IMR-90 (cell line): ENCODE results near the gene KRT86. TPM values are rescaled to one million over a fixed set of nuclear protein-coding genes. Genes with fewer than 3 reads are reported as not detected.

Experiments
- ATAC-seq: fragments of 200-7000 bp; cut with Tn5 transposase; 2 replicates; pipeline ENCODE4 v1.9.1; 2020; ENCODE audit warnings: low read depth, mild to moderate bottlenecking, moderate library complexity
- BruUV-seq: library from RNA; stranded (reverse); fragments of 400-500 nt; replicated peaks from 2 replicates; lab custom pipeline; 2021; lab: Mats Ljungman, UMichigan
- CTCF ChIA-PET: fragments of 300-600 bp; formaldehyde crosslinking; extraction: SDS; loops from one replicate; lab custom pipeline; 2021; ENCODE audit warnings: antibody characterized with exemption; lab: Yijun Ruan, JAX
- POLR2A ChIA-PET: fragments of 300-600 bp; sonication (Branson Sonifier 250); formaldehyde crosslinking; loops from one replicate; lab custom pipeline; 2022; ENCODE audit warnings: antibody characterized with exemption; ENCODE audit not compliant: unreplicated experiment; lab: Charles Lee
- DNase-seq: peaks from one replicate; pipeline ENCODE4 v3.0.0; 2013
- H2AFZ ChIP-seq: replicated peaks from 2 replicates; pipeline ENCODE3; 2013; ENCODE audit warnings: low read length, mild to moderate bottlenecking; ENCODE audit not compliant: poor library complexity
- H2AK5ac ChIP-seq: 2 replicates; pipeline ENCODE4 v1.6.1; 2013; ENCODE audit warnings: low read depth, low read length, inconsistent platforms
- H2AK9ac ChIP-seq: replicated peaks from 2 replicates; pipeline ENCODE3; 2013; ENCODE audit warnings: mild to moderate bottlenecking, low read depth, low read length, moderate library complexity; ENCODE audit not compliant: poor library complexity
- H2BK120ac ChIP-seq: 2 replicates; pipeline ENCODE4 v1.6.1; 2013; ENCODE audit warnings: low read depth, low read length, inconsistent platforms
- H2BK15ac ChIP-seq: 3 replicates; pipeline ENCODE4 v1.6.1; 2013; ENCODE audit warnings: low read depth, low read length, inconsistent platforms
- H2BK20ac ChIP-seq: 2 replicates; pipeline ENCODE4 v1.6.1; 2013; ENCODE audit warnings: low read depth, mild to moderate bottlenecking, inconsistent platforms, low read length, moderate library complexity
- H2BK5ac ChIP-seq: 2 replicates; pipeline ENCODE4 v1.6.1; 2013; ENCODE audit warnings: mild to moderate bottlenecking, low read depth, low read length, inconsistent platforms; ENCODE audit not compliant: poor library complexity, severe bottlenecking
- H3K14ac ChIP-seq: replicated peaks from 2 replicates; pipeline ENCODE4 v1.6.1; 2013; ENCODE audit warnings: low read depth, low read length, inconsistent platforms
- H3K18ac ChIP-seq: 2 replicates; pipeline ENCODE4 v1.6.1; 2013; ENCODE audit warnings: low read depth, low read length, control low read depth
- H3K23ac ChIP-seq: 2 replicates; pipeline ENCODE4 v1.6.1; 2013; ENCODE audit warnings: low read depth, low read length, inconsistent platforms
- H3K27ac ChIP-seq: 2 replicates; pipeline ENCODE4 v1.5.1; 2013; ENCODE audit warnings: mild to moderate bottlenecking, control low read depth, low read length; ENCODE audit not compliant: insufficient read depth
- H3K27me3 ChIP-seq: 2 replicates; pipeline ENCODE4 v1.6.1; 2013; ENCODE audit warnings: low read length; ENCODE audit not compliant: control insufficient read depth, insufficient read depth
- H3K36me3 ChIP-seq: 2 replicates; pipeline ENCODE4 v1.6.1; 2013; ENCODE audit warnings: low read length, mixed read lengths; ENCODE audit not compliant: control insufficient read depth, insufficient read depth
- H3K4ac ChIP-seq: 2 replicates; pipeline ENCODE4 v1.6.1; 2013; ENCODE audit warnings: low read depth, low read length, inconsistent platforms
- H3K4me1 ChIP-seq: 2 replicates; pipeline ENCODE4 v1.6.1; 2013; ENCODE audit warnings: low read length, mixed read lengths; ENCODE audit not compliant: control insufficient read depth, insufficient read depth
- H3K4me2 ChIP-seq: 2 replicates; pipeline ENCODE4 v1.6.1; 2013; ENCODE audit warnings: low read depth, mild to moderate bottlenecking, control low read depth, low read length, moderate library complexity
- H3K4me3 ChIP-seq: 2 replicates; pipeline ENCODE4 v1.5.1; 2013; ENCODE audit warnings: low read depth, mild to moderate bottlenecking, control low read depth, low read length, moderate library complexity; ENCODE audit not compliant: insufficient read depth
- H3K56ac ChIP-seq: 2 replicates; pipeline ENCODE4 v1.6.1; 2013; ENCODE audit warnings: low read length, inconsistent platforms; ENCODE audit not compliant: insufficient read depth; ENCODE audit errors: extremely low read depth
- H3K79me1 ChIP-seq, 2 experiments: 2 replicates each; pipeline ENCODE4 v1.6.1; 2013; ENCODE audit warnings: low read length in 2 of 2, inconsistent platforms in 1 of 2, low read depth in 1 of 2
- H3K9ac ChIP-seq: 2 replicates; pipeline ENCODE4 v1.6.1; 2013; ENCODE audit warnings: low read depth, low read length, control low read depth
- H3K9me1 ChIP-seq: 2 replicates; pipeline ENCODE4 v1.6.1; 2013; ENCODE audit warnings: low read length, inconsistent platforms; ENCODE audit not compliant: insufficient read depth
- H3K9me3 ChIP-seq: 2 replicates; pipeline ENCODE4 v1.6.1; 2013; ENCODE audit warnings: low read length; ENCODE audit not compliant: control insufficient read depth, insufficient read depth
- H4K20me1 ChIP-seq: 2 replicates; pipeline ENCODE4 v1.6.1; 2013; ENCODE audit warnings: low read length, inconsistent platforms; ENCODE audit not compliant: insufficient read depth
- H4K5ac ChIP-seq: 2 replicates; pipeline ENCODE4 v1.6.1; 2013; ENCODE audit warnings: mild to moderate bottlenecking, low read depth, low read length, control low read depth
- H4K8ac ChIP-seq, 2 experiments: 2 replicates each; pipeline ENCODE4 v1.6.1; 2013; ENCODE audit warnings: low read depth in 2 of 2, low read length in 2 of 2, control low read depth in 1 of 2, inconsistent platforms in 1 of 2
- H4K91ac ChIP-seq: 2 replicates; pipeline ENCODE4 v1.6.1; 2013; ENCODE audit warnings: low read depth, low read length, inconsistent platforms; ENCODE audit not compliant: insufficient read depth
- RCOR1 ChIP-seq: IDR thresholded peaks from 2 replicates; pipeline ENCODE4 v1.6.1; 2012; ENCODE audit warnings: mild to moderate bottlenecking, low read length, improper control_type of control experiment; ENCODE audit not compliant: insufficient replicate concordance
- WGBS, 2 experiments: methylation state at CpG; one replicate each; pipeline versions ENCODE4 v1.1.5 to v1.1.7; 2013; ENCODE audit warnings: missing lambda C conversion rate in 2 of 2; ENCODE audit not compliant: insufficient read length in 1 of 2; ENCODE audit errors: extremely low coverage in 2 of 2; 5-methylcytosine and 5-hydroxymethylcytosine counted together
- dilution Hi-C: fragments of 300-500 bp; cut with HindIII; formaldehyde crosslinking; loops from one replicate; pipeline ENCODE4 v1.14.3; 2018; ENCODE audit warnings: low sequenced_read_pairs; ENCODE audit not compliant: unreplicated experiment
- in situ Hi-C: fragments of 300-500 bp; cut with MboI; formaldehyde crosslinking; loops from 3 replicates; pipeline ENCODE4 v1.14.3; 2019; ENCODE audit warnings: low sequenced_read_pairs, inconsistent platforms, mixed read lengths
- intact Hi-C: fragments of 100-400 bp; cut with micrococcal nuclease; formaldehyde crosslinking; loops from 2 replicates; pipeline ENCODE4 v1.10.0; 2022
- polyA plus RNA-seq, 3 experiments: library from polyadenylated mRNA; depleted of rRNA; stranded (reverse); fragments of >200 nt; gene quantifications; 2 replicates each; pipeline ENCODE4 v1.2.3, GENCODE V29; 2012; ENCODE audit warnings: low replicate concordance in 1 of 3
- total RNA-seq: library from RNA; depleted of rRNA; stranded (reverse); fragments of >200 nt; gene quantifications from 2 replicates; pipeline ENCODE4 v1.2.3, GENCODE V29; 2012
- TF ChIP-seq, protein P1 (sequence below): fragments of 150-350 bp; IDR thresholded peaks from 2 replicates; pipeline ENCODE4 v1.6.1; 2016; ENCODE audit warnings: low read depth, mild to moderate bottlenecking, low read length, moderate library complexity, borderline replicate concordance

Gene KRT86
- total and polyA plus RNA-seq, 2 of the 4 experiments (the other 2 are of a cell fraction) = not detected

DNA sequence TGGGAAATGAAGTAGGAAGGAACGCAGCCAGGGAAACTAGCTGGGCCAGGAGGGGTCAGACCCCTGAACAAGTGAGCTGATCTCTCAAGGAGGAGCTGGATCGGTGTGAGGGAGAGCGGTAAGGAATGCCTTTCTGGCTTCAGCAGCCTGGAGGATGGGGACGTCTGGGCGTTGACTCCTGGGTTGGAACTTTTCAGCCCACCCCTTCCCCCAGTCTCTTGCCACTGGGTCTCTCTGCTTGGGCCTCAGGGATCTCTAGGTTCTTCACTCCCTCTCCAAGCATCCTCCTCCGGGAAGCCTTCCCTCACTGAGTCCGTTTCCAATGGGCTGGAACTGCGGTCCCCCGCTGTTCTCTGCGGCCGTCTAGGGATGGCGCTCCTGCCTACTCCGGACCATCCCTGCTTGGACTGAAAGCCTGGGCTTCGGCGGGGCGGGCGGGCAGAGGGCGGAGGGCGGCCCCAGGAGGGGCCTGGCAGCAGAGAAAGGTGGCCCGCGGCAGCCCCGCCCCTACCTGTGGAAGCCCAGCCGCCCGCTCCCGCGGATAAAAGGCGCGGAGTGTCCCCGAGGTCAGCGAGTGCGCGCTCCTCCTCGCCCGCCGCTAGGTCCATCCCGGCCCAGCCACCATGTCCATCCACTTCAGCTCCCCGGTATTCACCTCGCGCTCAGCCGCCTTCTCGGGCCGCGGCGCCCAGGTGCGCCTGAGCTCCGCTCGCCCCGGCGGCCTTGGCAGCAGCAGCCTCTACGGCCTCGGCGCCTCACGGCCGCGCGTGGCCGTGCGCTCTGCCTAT is 41.6 kb upstream of the KRT86 start, which contains the start of gene KRT7:
TSS of gene KRT7 (plus strand) at position 570 of the 788 bp plus-strand sequence. CDS start at position 624, 54 bp downstream.
- ChIA-PET POLR2A (no interaction called here), CTCF (no interaction called here)
- DNase-seq = no peak
- peak within 1 kb of the TSS; percentile 99 for H3K4ac ChIP-seq
- H4K20me1 ChIP-seq = no peaks in the 10 kb centered on the region
- peak within 1 kb of the TSS; percentile 90 for H2AK9ac ChIP-seq
- H2BK120ac ChIP-seq = peak within 1 kb of the TSS; percentile 100
- peak within 1 kb of the TSS; percentile 97 for H2BK20ac ChIP-seq
- no peak for ATAC-seq
- H2AK5ac ChIP-seq = peak within 1 kb of the TSS; percentile 98
- no peak for TF ChIP-seq RCOR1
- TF ChIP-seq, protein P1, sequence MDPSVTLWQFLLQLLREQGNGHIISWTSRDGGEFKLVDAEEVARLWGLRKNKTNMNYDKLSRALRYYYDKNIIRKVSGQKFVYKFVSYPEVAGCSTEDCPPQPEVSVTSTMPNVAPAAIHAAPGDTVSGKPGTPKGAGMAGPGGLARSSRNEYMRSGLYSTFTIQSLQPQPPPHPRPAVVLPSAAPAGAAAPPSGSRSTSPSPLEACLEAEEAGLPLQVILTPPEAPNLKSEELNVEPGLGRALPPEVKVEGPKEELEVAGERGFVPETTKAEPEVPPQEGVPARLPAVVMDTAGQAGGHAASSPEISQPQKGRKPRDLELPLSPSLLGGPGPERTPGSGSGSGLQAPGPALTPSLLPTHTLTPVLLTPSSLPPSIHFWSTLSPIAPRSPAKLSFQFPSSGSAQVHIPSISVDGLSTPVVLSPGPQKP = no peak
- peaks cover 29% of the 10 kb centered on the region for H3K9me1 ChIP-seq
- peaks cover 0 to 17% of the 10 kb centered on the region in 2 experiments; a peak in 2 of 4 replicates for H3K79me1 ChIP-seq
- H3K27me3 ChIP-seq = no peaks in the 10 kb centered on the region
- H4K91ac ChIP-seq = peak within 1 kb of the TSS; percentile 99
- H2BK5ac ChIP-seq = peak within 1 kb of the TSS; percentile 82
- H2BK15ac ChIP-seq = peak within 1 kb of the TSS; percentile 98; the same call in 2 of the 3 replicates
- intact Hi-C loops (loop anchor here (5.0 kb wide), 1 partner anchor 44 kb away; no protein-coding TSS in a partner anchor), dilution Hi-C loops (no loop called here), in situ Hi-C loops (no loop called here)
- H3K4me1 ChIP-seq = peaks cover 23% of the 10 kb centered on the region
- H3K14ac ChIP-seq = peak within 1 kb of the TSS; percentile 97
- peak within 1 kb of the TSS; percentile 59 for H2AFZ ChIP-seq
- no peak within 1 kb of the TSS for H3K9ac ChIP-seq
- no peak within 1 kb of the TSS for H3K4me3 ChIP-seq
- H4K8ac ChIP-seq = peak within 1 kb of the TSS; percentile 81 to 88
- no peaks in the 10 kb centered on the region for H3K9me3 ChIP-seq
- no peak within 1 kb of the TSS for H3K27ac ChIP-seq
- no TSS peak for BruUV-seq
- peak within 1 kb of the TSS; percentile 99; the same call in 1 of the 2 replicates for H3K23ac ChIP-seq
- 38% methylated on average over 16 of the region's 58 CpGs; no CpG with 5 or more reads in 1 of the 2 experiments for WGBS, 2 experiments
- 0 out of 2 replicates have a peak within 1 kb of the TSS, but pooled peaks have one; percentile 30 for H3K18ac ChIP-seq
- H3K4me2 ChIP-seq = no peak within 1 kb of the TSS
- no peaks in the 10 kb centered on the region for H3K36me3 ChIP-seq
- H4K5ac ChIP-seq = 0 out of 2 replicates have a peak within 1 kb of the TSS, but pooled peaks have one; percentile 16
- H3K56ac ChIP-seq = no peak within 1 kb of the TSS
